Neural progenitor cell (in vitro differentiated cells): ENCODE data around the gene ECHDC1.

Experiments
- CTCF ChIP-seq: fragments of 200-600 bp; sonication (generic); IDR thresholded peaks from 2 replicates; pipeline ENCODE4 v1.5.1; 2017; ENCODE audit warnings: antibody characterized with exemption, mild to moderate bottlenecking
- EZH2phosphoT487 ChIP-seq: fragments of 200-600 bp; sonication (generic); IDR thresholded peaks from 2 replicates; pipeline ENCODE4 v1.6.1; 2017; ENCODE audit warnings: antibody characterized with exemption

- no peak for TF ChIP-seq EZH2phosphoT487
- TF ChIP-seq CTCF = no peak
Observed at GRCh38 chr6:127341471-127342202, 1.8 kb downstream of the ECHDC1 start.
